Epithelial cell of prostate (primary cell): ENCODE results near the gene ZC3H12D.
"Not testable (repeated sequence)": the region's sequence is repeated elsewhere in the genome, so short reads cannot be mapped to it uniquely, and the experiment has no call there.

Experiments
- DNase-seq: peaks from one replicate; pipeline ENCODE4 v3.0.0-alpha.2; 2011; ENCODE audit warnings: low read depth, low spot score
- H3K27ac ChIP-seq: fragments of 450-650 bp; 2 replicates; pipeline ENCODE4 v1.5.1; 2017; ENCODE audit warnings: mild to moderate bottlenecking

The ZC3H12D gene

DNA sequence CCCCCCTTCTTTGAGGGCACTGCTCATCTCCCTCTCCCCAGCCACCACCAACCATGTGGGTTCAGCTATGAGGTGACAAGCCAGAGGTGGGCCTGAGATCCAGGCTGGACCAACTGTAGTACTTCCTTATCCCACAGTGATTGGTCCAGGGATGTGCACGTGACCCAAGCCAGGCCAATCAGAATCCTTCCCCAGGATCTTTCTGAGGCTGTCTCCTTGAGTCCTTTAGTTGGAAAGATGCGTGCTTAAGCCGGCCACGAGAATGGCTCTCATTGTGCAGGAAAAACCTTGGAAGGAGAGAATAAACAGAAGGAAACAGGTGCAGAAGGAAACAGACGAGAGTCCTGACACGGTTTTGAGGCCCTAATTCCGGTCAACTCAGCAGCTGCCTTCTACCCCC, 39.2 kb downstream of the ZC3H12D start:
- no peak overlapping the region for H3K27ac ChIP-seq
- no peak for DNase-seq

DNA sequence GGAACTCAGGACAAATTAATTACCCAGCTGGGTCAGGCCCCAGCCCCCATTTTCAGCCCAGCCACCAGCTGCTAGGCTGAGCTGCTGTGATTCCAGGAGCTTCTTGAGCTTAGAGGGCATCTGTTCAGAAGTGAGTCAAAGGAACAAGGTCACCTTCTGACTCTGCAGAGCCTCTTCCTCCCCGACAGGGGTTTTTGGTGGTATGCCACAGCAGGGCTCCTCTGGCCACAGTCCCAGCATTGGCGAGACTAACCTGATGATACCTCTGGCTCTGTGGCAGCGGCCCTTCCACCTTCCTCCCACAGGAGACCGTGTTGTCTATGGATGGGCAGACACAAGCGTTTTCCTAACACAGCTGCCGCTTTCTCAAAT, 39.7 kb downstream of the ZC3H12D start:
- H3K27ac ChIP-seq, result no peak overlapping the region
- no peak for DNase-seq

GRCh38 chr6:149444360-149445094, 40.3 kb downstream of the ZC3H12D start:
- not testable (repeated sequence) for DNase-seq, H3K27ac ChIP-seq

GRCh38 chr6:149443411-149444181, 41.2 kb downstream of the ZC3H12D start:
- DNase-seq, result no peak
- H3K27ac ChIP-seq, result no peak overlapping the region

DNA sequence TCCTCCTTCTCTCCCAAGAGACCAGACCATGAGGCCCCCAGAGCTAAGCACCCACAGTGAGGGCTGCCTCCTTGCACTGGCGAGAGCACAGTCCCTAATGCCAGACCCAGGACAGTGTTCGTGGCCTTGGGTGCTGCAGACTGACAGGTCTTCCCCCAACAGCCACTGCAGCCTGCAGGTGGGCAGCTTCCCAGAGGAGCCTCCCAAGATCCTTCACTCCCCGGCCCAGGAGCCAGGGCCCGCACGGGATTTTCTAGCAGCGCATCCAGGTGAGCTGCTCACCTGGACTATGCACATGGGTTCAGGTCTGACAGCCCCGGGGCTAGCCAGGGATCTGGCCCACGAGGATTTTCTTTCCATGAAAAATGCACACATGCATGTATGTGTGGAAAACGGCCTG, 43.1 kb downstream of the ZC3H12D start:
- DNase-seq, result no peak
- no peak overlapping the region for H3K27ac ChIP-seq

DNA sequence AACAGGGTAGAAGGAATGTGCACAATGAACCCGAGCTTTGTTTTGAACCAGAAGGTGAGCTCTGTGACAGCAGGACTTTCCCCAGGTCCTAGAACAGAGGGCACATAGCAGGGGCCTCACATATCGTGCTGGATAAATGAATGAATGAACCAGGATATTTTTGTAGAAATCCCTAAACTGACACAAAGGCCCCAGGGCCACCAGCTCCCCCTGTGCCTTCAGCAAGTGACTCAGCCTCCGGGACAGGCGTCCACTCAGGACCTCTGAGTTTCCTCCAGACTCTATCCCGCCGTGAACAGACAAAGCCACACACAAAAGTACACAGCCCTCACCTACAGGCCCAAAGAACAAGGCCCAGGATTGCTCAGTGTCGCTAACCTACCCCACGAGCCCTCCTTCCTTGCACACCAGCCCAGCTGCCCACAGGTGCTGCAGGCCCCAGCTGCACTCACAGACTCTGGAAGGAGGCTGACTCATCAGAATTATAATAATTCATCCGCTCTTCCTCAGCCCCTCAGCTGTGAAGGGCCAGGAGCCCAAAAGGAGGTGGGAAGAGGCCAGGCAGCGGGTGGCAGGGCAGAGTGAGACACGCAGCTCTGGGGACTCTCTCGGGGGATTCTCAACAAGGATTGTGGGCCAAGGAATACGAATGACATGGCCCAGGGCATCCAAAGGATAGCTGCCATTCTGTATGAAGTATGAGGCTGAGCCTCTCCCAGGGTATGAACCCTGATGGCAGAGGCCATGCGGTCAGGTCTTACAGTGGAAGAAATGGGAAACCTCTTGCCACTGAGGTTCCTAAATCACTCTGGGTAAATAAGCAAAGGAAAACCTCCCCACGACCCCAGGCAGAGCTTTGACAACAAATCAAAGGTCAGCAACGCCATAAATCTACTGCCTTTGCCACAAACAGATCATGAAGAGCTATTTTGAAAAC, 43.8 kb downstream of the ZC3H12D start:
- no peak overlapping the region for H3K27ac ChIP-seq
- DNase-seq, result no peak

- no peak for DNase-seq
- no peak overlapping the region for H3K27ac ChIP-seq
These were observed 45.2 kb downstream of the ZC3H12D start for GRCh38 chr6:149439626-149440025.

GRCh38 chr6:149438855-149439254, 46.0 kb downstream of the ZC3H12D start:
- H3K27ac ChIP-seq, result no peak overlapping the region
- DNase-seq, result no peak

GRCh38 chr6:149437212-149437611, 47.6 kb downstream of the ZC3H12D start:
- H3K27ac ChIP-seq, result no peak overlapping the region
- no peak for DNase-seq

DNA sequence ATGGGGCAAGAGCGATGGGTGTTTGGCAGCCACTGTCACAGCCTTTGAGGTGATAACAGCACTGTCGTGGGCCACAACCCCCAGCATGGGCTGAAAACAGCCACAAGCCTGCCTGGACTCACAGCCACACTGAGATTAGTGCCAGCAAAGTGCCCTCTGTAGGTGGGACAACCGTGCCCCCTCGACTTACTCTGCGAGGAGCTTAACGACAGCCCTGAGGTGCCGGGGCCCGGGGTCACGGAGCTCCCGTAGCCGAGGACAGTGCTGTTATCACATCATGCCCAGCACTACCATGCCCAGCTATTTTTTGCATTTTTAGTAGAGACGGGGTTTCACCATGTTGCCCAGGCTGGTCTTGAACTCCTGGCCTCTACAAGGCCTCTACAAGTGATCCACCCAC, 48.2 kb downstream of the ZC3H12D start:
- DNase-seq, result no peak
- no peak overlapping the region for H3K27ac ChIP-seq

DNA sequence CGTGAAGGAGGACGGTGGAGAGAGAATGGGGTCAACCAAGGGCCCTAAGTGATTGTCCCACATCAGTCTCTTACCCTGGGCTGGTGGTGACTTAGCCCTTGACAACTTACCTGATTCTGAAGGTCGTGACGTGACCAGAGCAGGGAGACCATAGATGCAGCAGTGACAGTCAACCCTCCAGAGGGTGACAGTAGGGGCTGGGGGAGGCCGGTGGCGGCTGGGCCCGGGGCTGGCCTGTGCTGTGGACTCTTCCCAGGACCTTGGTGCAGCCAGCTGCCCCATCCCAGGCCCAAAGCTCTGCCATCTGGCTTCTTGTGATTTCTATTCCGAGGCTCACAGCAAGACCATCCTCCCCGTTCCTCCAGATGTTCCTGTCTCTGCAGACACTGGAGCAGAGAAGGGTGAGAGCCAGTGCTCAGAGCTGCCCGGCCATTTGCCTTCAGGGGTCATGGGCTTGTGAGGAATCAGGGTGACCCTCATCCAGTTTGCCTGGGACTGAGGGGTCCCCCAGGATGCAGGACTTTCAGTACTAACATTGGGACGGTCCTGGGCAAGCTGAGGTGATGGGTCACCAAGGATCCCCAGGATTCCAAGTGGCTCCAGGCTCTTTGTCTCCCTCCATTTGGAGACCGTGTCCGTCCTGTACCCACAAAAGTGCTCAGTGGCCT, 48.8 kb downstream of the ZC3H12D start:
- H3K27ac ChIP-seq, result no peak overlapping the region
- DNase-seq, result no peak

- H3K27ac ChIP-seq, result no peak overlapping the region
- DNase-seq, result no peak
These were observed 50.9 kb downstream of the ZC3H12D start for GRCh38 chr6:149433881-149434280.

DNA sequence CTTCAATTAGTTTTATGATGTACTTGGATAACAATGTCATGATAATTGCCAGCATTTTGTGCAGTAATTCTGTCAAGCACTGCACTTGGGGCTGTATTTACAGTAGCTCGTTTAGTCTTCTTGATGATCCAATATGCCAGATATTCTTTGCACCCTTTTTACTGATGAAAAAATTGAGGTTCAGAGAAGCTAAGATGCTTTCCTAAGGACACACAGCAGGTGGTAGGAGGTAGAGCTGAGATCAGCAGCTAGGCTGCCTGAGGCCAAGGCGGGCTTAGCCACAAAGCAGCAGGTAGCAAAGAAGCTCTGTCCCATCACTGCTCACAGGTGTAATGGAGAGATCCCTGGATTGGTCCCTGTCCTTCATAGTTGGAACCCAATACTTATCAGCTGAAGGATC, 51.4 kb downstream of the ZC3H12D start:
- no peak overlapping the region for H3K27ac ChIP-seq
- no peak for DNase-seq

DNA sequence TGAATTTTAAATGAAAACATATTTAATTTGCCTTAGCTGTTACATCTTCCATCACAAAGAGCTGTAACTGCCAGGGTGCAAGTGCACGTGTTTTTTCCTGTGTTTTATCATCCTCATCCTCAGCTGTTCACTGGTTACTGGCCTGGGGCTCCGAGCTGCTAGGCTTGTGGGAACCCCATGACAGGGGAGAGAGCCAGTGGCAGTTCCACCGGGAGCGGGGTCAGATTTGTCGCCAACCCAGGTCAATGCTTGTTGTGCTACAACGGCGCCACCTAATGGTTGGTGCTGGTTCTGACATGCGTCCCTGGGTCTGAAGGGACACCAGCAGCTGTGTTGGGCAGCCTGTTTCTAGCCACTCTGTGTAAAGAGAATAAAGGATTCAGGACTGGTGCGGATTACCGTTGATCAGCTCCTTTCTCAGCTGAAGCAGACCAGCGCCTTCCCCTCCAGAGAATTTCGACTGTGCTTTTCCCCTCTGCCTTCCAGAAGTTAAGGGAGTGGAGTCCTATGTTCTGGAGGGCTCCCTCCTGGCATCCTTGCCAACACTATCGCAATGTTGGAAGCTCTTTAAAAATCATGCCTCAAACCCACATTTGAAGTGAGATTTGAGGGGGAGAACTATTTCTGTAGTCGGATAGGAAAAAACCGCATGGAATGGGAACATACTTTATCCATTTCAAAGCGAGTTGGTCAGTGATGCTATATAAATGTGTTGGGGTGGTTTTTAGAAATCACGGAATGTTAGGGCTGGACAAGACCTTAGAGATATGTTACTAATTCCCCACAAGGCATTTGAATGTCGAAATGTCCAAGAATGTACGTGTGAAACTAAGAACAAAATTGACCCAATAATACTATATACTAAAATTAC, 52.7 kb downstream of the ZC3H12D start:
- no peak for DNase-seq
- H3K27ac ChIP-seq, result no peak overlapping the region

GRCh38 chr6:149429427-149430360, 55.1 kb downstream of the ZC3H12D start:
- DNase-seq, result no peak
- no peak overlapping the region for H3K27ac ChIP-seq

DNA sequence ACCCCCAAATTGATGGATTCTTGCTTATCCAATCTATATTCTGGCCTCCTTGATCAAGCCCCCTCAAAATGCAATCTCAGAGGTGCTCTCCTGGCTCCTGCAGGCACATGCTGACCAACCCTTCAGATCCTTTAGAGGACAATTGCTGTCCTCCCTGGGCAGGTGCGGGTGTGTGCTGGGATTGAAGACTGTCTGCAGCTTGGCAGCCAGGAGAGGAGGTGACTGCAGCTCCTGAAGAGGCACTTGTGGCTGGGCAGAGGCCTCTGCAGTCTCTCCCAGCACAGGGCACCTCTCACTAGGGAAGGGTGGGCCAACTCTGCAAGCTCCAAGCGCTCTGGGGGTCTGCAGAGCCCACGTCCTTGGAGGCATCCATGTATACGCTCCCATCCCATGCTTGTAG, 56.2 kb downstream of the ZC3H12D start:
- no peak for DNase-seq

DNA sequence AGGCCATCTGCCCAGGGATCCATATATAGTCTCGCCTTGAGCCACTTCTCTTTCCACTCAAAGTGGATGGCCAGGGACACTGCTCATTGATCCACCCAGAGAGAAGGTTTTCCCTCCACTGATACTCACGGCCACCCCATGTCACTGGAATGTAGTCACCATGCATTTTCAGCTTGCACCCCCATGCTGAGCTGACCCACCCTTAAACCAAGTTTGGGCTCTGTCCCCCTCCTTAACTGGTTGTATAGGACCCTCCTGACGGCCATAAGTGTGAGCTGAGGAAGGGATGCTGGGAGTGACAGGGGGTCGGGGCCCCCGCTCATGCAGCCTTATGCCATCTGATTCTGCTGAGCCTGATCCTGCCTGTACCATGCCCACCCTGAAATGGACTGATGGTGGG, 59.1 kb downstream of the ZC3H12D start:
- H3K27ac ChIP-seq, result no peak overlapping the region
- DNase-seq, result no peak

More for the DNA sequence above, 56.2 kb downstream of the ZC3H12D start:
- no peak overlapping the region for H3K27ac ChIP-seq

GRCh38 chr6:149425224-149425623, 59.6 kb downstream of the ZC3H12D start:
- no peak for DNase-seq

More at GRCh38 chr6:149425224-149425623, 59.6 kb downstream of the ZC3H12D start:
- H3K27ac ChIP-seq, result no peak overlapping the region
